GM12872 (cell line): ENCODE data around the gene FXR2.

ENCODE experiments used
- TF ChIP-seq, protein P1 (sequence below): IDR thresholded peaks from 3 replicates; pipeline ENCODE4 v1.5.1; 2011; ENCODE audit warnings: low read depth, mild to moderate bottlenecking, low read length, moderate library complexity; ENCODE audit not compliant: insufficient read depth

Gene FXR2

DNA sequence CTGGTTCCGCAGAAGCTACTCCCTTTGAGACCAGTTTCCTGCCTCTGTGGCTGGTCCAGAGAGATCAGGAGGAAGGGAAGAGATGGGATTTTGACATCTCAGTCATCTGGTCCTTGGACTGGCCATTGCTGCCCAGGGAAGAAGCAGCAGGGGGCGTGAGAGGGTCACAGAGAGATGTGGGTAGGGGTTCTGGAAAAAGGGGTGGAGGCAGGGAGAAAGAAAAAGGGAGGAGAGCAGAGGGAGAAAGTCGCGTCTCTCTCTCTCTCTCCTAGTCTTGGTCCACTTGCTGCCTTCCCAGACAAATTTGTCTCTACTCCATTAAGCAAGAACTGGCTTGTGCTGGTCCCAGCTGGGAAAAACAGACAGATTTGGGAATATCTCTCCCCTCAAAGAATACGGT lies 19.7 kb upstream of the FXR2 start:
- TF ChIP-seq, protein P1, sequence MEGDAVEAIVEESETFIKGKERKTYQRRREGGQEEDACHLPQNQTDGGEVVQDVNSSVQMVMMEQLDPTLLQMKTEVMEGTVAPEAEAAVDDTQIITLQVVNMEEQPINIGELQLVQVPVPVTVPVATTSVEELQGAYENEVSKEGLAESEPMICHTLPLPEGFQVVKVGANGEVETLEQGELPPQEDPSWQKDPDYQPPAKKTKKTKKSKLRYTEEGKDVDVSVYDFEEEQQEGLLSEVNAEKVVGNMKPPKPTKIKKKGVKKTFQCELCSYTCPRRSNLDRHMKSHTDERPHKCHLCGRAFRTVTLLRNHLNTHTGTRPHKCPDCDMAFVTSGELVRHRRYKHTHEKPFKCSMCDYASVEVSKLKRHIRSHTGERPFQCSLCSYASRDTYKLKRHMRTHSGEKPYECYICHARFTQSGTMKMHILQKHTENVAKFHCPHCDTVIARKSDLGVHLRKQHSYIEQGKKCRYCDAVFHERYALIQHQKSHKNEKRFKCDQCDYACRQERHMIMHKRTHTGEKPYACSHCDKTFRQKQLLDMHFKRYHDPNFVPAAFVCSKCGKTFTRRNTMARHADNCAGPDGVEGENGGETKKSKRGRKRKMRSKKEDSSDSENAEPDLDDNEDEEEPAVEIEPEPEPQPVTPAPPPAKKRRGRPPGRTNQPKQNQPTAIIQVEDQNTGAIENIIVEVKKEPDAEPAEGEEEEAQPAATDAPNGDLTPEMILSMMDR = peak; percentile 48

DNA sequence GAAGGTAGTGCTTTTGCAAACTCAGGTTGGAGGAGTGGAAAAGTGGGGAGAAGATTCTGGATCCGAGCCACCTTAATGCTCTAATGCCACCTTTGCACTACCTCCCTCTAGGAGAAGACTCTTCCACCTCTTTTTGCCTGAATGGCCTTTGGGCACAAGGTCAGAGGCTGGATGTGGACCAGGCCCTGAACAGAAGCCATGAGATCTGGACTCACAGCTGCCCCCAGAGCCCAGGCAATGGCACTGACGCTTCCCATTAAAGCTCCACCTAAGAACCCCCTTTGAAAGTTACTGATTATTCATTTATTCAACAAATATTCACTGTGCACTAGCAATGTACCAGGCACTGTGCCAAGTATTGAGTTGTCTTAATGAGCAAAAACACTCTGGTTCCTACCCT lies 18.4 kb upstream of the FXR2 start:
- TF ChIP-seq, protein P1 = peak; percentile 26; the same call in 1 of the 3 replicates

DNA sequence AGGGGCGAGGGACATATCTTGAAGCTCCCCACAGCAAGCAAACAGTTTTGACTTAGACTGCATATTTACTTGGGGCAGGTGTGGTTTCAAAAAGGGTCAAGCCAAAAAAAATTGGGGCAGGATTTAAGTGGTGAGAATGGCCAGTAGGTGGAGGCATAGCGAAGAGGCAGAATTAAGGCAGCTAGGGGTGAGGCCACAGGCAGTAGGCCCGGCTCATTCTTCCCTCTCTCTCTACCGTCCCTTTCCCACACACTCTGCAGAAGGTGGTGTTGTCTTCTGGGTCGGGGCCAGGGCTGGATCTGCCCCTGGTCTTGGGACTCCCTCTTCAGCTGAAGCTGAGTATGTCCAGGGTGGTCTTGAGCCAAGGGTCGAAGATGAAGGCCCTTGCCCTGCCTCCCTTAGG lies 17.8 kb upstream of the FXR2 start:
- TF ChIP-seq, protein P1 = peak; percentile 67

DNA sequence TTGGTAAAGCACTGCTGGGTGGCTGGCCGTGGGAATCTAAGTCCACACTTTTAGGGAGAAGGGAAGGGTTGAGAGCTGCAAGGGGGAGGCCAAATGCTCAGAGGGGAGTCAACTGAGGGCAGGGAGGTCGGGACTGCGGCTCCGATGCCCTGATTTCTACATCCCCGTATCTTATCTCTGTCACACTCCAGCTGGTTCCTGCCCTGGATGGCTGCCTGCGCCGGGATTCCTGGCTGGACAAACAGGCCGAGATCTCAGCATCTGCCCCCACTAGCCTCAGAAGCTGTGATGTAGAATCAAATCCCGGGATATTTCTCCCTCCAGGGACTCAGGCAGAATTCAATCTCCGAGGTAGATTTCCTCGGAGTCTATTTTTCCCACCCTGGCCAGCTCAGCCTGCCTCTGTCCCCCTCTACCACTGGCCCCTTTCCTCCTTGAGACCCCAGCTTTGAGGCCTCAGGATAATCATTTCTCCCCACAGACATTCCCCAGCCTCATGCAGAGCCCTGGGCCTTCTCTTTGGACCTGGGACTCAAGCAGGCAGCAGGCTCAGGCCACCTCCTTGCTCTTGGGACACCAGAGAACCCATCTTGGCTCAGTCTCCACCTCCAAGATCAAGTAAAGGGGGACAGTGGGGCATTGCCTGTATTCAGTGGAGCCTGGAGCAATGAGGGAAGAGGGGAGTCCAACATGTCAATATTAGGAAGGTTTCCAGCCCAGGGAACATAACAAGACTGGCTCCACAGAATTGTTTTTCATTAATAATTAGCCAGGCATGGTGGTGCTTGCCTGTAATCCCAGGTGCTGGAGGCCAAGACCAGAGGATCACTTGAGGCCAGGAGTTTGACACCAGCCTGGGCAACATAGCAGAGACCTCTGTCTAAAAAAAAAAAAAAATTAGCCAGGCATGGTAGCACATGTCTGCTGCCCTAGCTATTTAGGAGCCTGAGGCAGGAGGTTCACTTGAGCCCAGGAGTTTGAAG lies 17.0 kb upstream of the FXR2 start:
- TF ChIP-seq, protein P1 = no peak

- TF ChIP-seq, protein P1 = no peak
Measured at GRCh38 chr17:7629939-7630571, 15.4 kb upstream of the FXR2 start, which contains the start of gene SHBG. Gene SHBG, plus strand, starts transcription at chr17:7630135. Its CDS starts 38 bp downstream, at chr17:7630173.

- TF ChIP-seq, protein P1 = no peak
Measured at GRCh38 chr17:7627250-7628121, 12.8 kb upstream of the FXR2 start, which contains the start of gene SAT2. Gene SAT2, minus strand, starts transcription at chr17:7627821. Its CDS starts 186 bp downstream, at chr17:7627635.
